Measurements from ENCODE around the gene ALOXE3. TPM values are rescaled to one million over a fixed set of nuclear protein-coding genes. Genes with fewer than 3 reads are reported as not detected.

ALOXE3 gene
- total RNA-seq, 1 experiment from 2014 or later: not detected

GRCh38 chr17:8068736-8069586 is 49.4 kb downstream of the ALOXE3 start:
- H3K27ac Mint-ChIP-seq (ENCODE audit: unreplicated experiment): peak overlapping the region; percentile 38
- CTCF ChIA-PET: interaction anchor here (0.8 to 1.1 kb wide), 2 partner anchors 9 to 49 kb away, joined by 3 to 5 read pairs; partner anchors contain the start of gene ALOXE3
- H3K9me3 Mint-ChIP-seq (ENCODE audit: low read depth, unreplicated experiment): no peaks in the 10 kb centered on the region
- no peak for TF ChIP-seq CTCF (IDR thresholded peaks at IDR 0.05; ENCODE audit: unreplicated experiment)
- H3K4me3 Mint-ChIP-seq (ENCODE audit: low read depth, unreplicated experiment): peak overlapping the region; percentile 43
- BruUV-seq (replicated peaks): no TSS peak
- H3K27me3 Mint-ChIP-seq (ENCODE audit: unreplicated experiment): peaks cover 27% of the 10 kb centered on the region
- intact Hi-C loops (cut with micrococcal nuclease; ENCODE audit: unreplicated experiment): no loop called here
- H3K36me3 Mint-ChIP-seq (ENCODE audit: insufficient read depth, unreplicated experiment): peaks cover 4% of the 10 kb centered on the region
- DNase-seq: peak; percentile 35
- peaks cover 35% of the 10 kb centered on the region for H3K4me1 Mint-ChIP-seq (ENCODE audit: low read depth, unreplicated experiment)

GRCh38 chr17:8067806-8068205 is 50.5 kb downstream of the ALOXE3 start:
- no TSS peak for BruUV-seq (replicated peaks)
- peaks cover 33% of the 10 kb centered on the region for H3K4me1 Mint-ChIP-seq (ENCODE audit: low read depth, unreplicated experiment)
- CTCF ChIA-PET: no interaction called here
- H3K36me3 Mint-ChIP-seq (ENCODE audit: insufficient read depth, unreplicated experiment): peaks cover 4% of the 10 kb centered on the region
- TF ChIP-seq CTCF (IDR thresholded peaks at IDR 0.05; ENCODE audit: unreplicated experiment): no peak
- H3K9me3 Mint-ChIP-seq (ENCODE audit: low read depth, unreplicated experiment): no peaks in the 10 kb centered on the region
- DNase-seq: no peak
- no peak overlapping the region for H3K4me3 Mint-ChIP-seq (ENCODE audit: low read depth, unreplicated experiment)
- no peak overlapping the region for H3K27ac Mint-ChIP-seq (ENCODE audit: unreplicated experiment)
- intact Hi-C loops (cut with micrococcal nuclease; ENCODE audit: unreplicated experiment): no loop called here
- H3K27me3 Mint-ChIP-seq (ENCODE audit: unreplicated experiment): peaks cover 27% of the 10 kb centered on the region

DNA sequence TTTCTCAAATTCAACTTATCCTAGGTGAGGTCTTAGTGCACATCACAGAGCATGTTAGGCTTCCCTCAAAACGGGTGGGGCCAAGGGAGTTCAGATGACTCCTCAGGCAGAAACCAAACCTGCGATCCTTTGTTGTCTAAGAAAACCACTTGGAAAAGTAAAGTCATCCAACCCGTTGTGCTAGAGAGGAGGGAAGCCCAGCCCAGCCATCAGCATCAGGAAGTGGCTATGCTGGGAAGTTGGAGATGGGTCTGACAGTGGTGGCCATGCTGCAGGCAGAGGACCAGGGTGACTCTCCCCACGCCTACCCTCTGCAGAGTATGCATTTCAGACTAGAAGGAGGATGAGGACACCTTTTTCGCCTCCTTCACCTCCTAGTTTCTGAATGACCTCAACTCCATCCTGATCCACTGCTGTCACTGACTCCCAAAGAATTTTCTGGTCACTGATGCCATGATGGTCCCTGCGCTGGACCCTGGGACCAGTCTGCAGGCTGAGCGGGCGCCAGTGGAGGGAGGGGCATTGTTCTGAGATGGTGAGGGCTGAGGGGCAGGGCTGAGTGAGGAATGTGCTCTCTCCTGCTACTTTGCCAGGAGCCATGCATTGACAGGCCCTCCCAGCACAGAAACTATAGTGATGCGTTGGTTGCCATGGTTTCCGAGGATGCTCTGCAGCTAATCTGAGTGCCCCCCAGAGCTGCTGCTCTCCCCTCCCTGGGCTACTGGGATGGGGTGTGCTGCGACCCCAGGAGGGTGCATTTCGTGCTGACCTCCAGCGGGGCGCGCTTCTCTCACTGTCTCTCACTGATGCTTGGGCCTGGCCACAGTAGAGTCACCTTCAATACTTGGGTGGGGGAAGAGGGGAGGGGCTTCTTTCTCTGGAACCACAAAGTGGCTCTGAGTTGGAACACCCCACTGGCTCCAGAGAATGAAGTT is 51.2 kb downstream of the ALOXE3 start:
- no peak overlapping the region for H3K4me3 Mint-ChIP-seq (ENCODE audit: low read depth, unreplicated experiment)
- no peak overlapping the region for H3K27ac Mint-ChIP-seq (ENCODE audit: unreplicated experiment)
- peaks cover 27% of the 10 kb centered on the region for H3K27me3 Mint-ChIP-seq (ENCODE audit: unreplicated experiment)
- intact Hi-C loops (cut with micrococcal nuclease; ENCODE audit: unreplicated experiment): no loop called here
- H3K9me3 Mint-ChIP-seq (ENCODE audit: low read depth, unreplicated experiment): no peaks in the 10 kb centered on the region
- H3K36me3 Mint-ChIP-seq (ENCODE audit: insufficient read depth, unreplicated experiment): peaks cover 4% of the 10 kb centered on the region
- no peak for TF ChIP-seq CTCF (IDR thresholded peaks at IDR 0.05; ENCODE audit: unreplicated experiment)
- peaks cover 40% of the 10 kb centered on the region for H3K4me1 Mint-ChIP-seq (ENCODE audit: low read depth, unreplicated experiment)
- no peak for DNase-seq
- CTCF ChIA-PET: no interaction called here
- no TSS peak for BruUV-seq (replicated peaks)

- Mint-ChIP-seq H3K36me3 (ENCODE audit: insufficient read depth, unreplicated experiment) (peaks cover 4% of the 10 kb centered on the region), H3K27me3 (ENCODE audit: unreplicated experiment) (peaks cover 39% of the 10 kb centered on the region), H3K4me1 (ENCODE audit: low read depth, unreplicated experiment) (peaks cover 31% of the 10 kb centered on the region), H3K4me3 (ENCODE audit: low read depth, unreplicated experiment) (no peak overlapping the region), H3K27ac (ENCODE audit: unreplicated experiment) (no peak overlapping the region), H3K9me3 (ENCODE audit: low read depth, unreplicated experiment) (no peaks in the 10 kb centered on the region)
- TF ChIP-seq CTCF (IDR thresholded peaks at IDR 0.05; ENCODE audit: unreplicated experiment): no peak
- intact Hi-C loops (cut with micrococcal nuclease; ENCODE audit: unreplicated experiment): loop anchor here (5.0 kb wide), 1 partner anchor 53 kb away; the partner anchor contains the start of gene ALOXE3
- no TSS peak for BruUV-seq (replicated peaks)
- no peak for DNase-seq
- CTCF ChIA-PET: no interaction called here
These were observed 53.7 kb downstream of the ALOXE3 start for GRCh38 chr17:8064561-8065019.
